ENCODE results near the gene HLCS. TPM values are rescaled to one million over a fixed set of nuclear protein-coding genes. Genes with fewer than 3 reads are reported as not detected.

The HLCS gene
- total RNA-seq, 1 donor from 2014 or later: 25.0 TPM

DNA sequence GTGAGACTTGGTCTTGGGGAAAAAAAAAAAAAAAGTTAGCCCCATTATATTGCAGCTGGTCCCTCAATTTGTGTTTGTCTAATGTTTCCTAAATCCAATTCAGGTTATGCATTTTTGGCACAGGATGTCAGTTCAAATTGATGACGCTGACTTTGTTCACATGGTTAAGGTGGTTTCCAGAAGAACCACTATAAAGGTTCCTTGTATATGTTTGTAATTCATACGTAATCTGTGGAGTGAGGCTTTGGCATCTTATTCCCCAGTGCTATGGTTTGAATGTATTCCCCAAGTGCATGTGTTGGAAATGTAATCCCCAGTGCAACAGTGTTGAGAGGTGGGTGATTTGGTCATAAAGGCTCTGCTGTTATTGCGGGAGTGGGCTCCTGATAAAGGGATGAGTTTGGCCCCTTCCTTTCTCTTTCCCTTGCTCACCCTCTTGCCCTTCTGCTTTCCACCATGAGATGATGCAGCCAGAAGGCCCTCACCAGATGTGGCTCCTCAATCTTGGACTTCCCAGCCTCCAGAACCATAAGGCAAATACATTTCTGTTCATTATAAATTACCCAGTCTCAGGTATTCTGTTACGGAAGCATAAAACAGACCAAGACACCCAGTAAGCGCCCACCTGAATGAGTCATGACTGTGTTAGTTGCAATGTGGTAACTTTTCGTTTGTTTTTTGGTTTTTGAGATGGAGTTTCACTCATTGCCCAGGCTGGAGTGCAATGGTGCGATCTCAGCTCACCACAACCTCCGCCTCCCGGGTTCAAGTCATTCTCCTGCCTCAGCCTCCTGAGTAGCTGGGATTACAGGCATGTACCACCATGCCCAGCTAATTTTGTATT is 19.5 kb upstream of the HLCS start:
- Histone ChIP-seq H4K20me1 (ENCODE audit: low read depth) (no peaks in the 10 kb centered on the region), H2AFZ (replicated peaks) (no peak overlapping the region), H3K9ac (no peak overlapping the region), H3K9me3 (ENCODE audit: low read depth) (no peaks in the 10 kb centered on the region), H3K4me3 (no peak overlapping the region), H3K4me1 (peaks cover 8% of the 10 kb centered on the region), H3K4me2 (no peak overlapping the region), H3F3A (ENCODE audit: low read depth) (peaks cover 25% of the 10 kb centered on the region), H3K27me3 (peaks cover 14% of the 10 kb centered on the region), H3K79me2 (ENCODE audit: low read depth) (no peaks in the 10 kb centered on the region), H3K27ac (no peak overlapping the region), H3K36me3 (no peaks in the 10 kb centered on the region)
- Mint-ChIP-seq H3K27ac (no peak overlapping the region), H3K27me3 (ENCODE audit: insufficient read depth, low read depth) (peaks cover 6% of the 10 kb centered on the region), H3K4me3 (no peak overlapping the region), H3K4me1 (peaks cover 16% of the 10 kb centered on the region), H3K9me3 (peaks cover 12% of the 10 kb centered on the region), H3K36me3 (peaks cover 11% of the 10 kb centered on the region)
- no peak for TF ChIP-seq EZH2 (IDR thresholded peaks at IDR 0.05)
- no peak for TF ChIP-seq EZH2phosphoT487 (IDR thresholded peaks at IDR 0.05)
- TF ChIP-seq, protein P1, sequence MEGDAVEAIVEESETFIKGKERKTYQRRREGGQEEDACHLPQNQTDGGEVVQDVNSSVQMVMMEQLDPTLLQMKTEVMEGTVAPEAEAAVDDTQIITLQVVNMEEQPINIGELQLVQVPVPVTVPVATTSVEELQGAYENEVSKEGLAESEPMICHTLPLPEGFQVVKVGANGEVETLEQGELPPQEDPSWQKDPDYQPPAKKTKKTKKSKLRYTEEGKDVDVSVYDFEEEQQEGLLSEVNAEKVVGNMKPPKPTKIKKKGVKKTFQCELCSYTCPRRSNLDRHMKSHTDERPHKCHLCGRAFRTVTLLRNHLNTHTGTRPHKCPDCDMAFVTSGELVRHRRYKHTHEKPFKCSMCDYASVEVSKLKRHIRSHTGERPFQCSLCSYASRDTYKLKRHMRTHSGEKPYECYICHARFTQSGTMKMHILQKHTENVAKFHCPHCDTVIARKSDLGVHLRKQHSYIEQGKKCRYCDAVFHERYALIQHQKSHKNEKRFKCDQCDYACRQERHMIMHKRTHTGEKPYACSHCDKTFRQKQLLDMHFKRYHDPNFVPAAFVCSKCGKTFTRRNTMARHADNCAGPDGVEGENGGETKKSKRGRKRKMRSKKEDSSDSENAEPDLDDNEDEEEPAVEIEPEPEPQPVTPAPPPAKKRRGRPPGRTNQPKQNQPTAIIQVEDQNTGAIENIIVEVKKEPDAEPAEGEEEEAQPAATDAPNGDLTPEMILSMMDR (IDR thresholded peaks at IDR 0.05): no peak
- DNase-seq (ENCODE audit: low spot score): no peak

DNA sequence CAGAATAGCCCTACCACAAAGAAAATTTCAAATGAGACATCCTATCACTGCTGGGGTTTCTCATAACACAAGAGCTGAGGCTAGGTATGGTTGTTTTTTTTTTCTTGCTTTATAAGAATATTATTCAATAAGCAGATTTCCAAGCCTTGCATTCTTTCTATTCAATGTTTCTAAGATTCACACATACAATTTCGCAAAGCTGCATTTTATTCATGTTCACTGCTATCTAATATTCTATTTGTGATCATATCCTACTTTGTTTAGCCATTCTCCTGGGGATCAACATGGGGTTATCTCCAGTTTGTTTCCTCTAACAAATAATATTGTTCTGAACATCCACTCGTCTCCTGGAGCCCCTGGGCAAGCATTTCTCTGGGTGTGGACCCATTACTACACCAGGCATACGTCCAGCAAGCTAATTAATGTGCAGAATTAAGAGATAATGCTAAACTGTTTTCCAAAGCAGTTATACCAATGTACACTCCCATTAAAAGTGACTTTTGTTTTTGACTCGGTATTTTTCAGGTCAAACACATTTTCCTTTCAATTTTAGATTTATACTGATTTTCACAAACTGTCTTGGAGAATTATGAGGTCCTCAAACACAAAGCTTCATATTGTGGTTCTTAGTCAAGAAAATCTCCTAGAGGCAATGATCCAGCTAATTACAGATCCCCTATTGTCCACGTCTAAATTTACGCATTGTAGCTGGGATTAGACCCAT is 15.7 kb upstream of the HLCS start:
- no peak overlapping the region for H3K4me3 Mint-ChIP-seq
- no peak overlapping the region for H3K27ac Mint-ChIP-seq
- no peaks in the 10 kb centered on the region for H4K20me1 ChIP-seq (ENCODE audit: low read depth)

DNA sequence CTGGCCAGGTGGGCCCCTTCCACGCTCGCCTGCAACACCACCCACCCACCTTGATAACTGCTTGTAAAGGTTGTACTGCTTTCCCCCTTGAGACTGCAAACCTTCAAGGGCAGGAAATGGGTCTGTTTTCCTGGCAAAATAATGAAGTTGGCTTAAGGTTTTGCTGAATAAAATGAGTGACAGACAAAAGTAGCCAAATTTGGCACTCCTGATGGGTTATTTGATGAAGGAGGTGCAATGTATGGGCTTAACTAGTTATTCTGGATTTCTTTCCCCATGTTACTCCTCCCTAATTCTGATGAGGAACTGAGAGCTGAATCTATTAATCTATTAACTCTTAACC is 14.6 kb upstream of the HLCS start:
- Histone ChIP-seq H3F3A (ENCODE audit: low read depth) (peaks cover 5% of the 10 kb centered on the region), H4K20me1 (ENCODE audit: low read depth) (no peaks in the 10 kb centered on the region), H3K4me3 (peak overlapping the region; percentile 45), H2AFZ (replicated peaks) (no peak overlapping the region), H3K9ac (no peak overlapping the region), H3K79me2 (ENCODE audit: low read depth) (no peaks in the 10 kb centered on the region), H3K27me3 (peaks cover 33% of the 10 kb centered on the region), H3K9me3 (ENCODE audit: low read depth) (no peaks in the 10 kb centered on the region), H3K4me1 (no peaks in the 10 kb centered on the region), H3K27ac (no peak overlapping the region), H3K4me2 (peak overlapping the region; percentile 73), H3K36me3 (no peaks in the 10 kb centered on the region)
- Mint-ChIP-seq H3K27ac (no peak overlapping the region), H3K36me3 (peaks cover 4% of the 10 kb centered on the region), H3K9me3 (peaks cover 4% of the 10 kb centered on the region), H3K27me3 (ENCODE audit: insufficient read depth, low read depth) (peaks cover 15% of the 10 kb centered on the region), H3K4me1 (peaks cover 16% of the 10 kb centered on the region), H3K4me3 (no peak overlapping the region)
- TF ChIP-seq, protein P1 (IDR thresholded peaks at IDR 0.05): no peak
- no peak for TF ChIP-seq EZH2 (IDR thresholded peaks at IDR 0.05)
- no peak for TF ChIP-seq EZH2phosphoT487 (IDR thresholded peaks at IDR 0.05)
- no peak for DNase-seq (ENCODE audit: low spot score)

More for the DNA sequence above, 15.7 kb upstream of the HLCS start:
- DNase-seq (ENCODE audit: low spot score): no peak
- Mint-ChIP-seq H3K9me3 (peaks cover 12% of the 10 kb centered on the region), H3K27me3 (ENCODE audit: insufficient read depth, low read depth) (peaks cover 10% of the 10 kb centered on the region), H3K4me1 (peaks cover 15% of the 10 kb centered on the region), H3K36me3 (peaks cover 8% of the 10 kb centered on the region)
- Histone ChIP-seq H3K79me2 (ENCODE audit: low read depth) (no peaks in the 10 kb centered on the region), H3F3A (ENCODE audit: low read depth) (peaks cover 5% of the 10 kb centered on the region), H3K27me3 (peaks cover 33% of the 10 kb centered on the region), H3K27ac (no peak overlapping the region), H3K4me3 (no peak overlapping the region), H3K36me3 (no peaks in the 10 kb centered on the region), H3K9ac (no peak overlapping the region), H3K4me2 (no peak overlapping the region), H3K4me1 (no peaks in the 10 kb centered on the region), H2AFZ (replicated peaks) (no peak overlapping the region), H3K9me3 (ENCODE audit: low read depth) (no peaks in the 10 kb centered on the region)
- TF ChIP-seq EZH2 (IDR thresholded peaks at IDR 0.05) (no peak), EZH2phosphoT487 (IDR thresholded peaks at IDR 0.05) (no peak)
- TF ChIP-seq, protein P1 (IDR thresholded peaks at IDR 0.05): no peak
